NCI-H748 (cell line): ENCODE data around the gene TVP23C.

Experiments
- DNase-seq: peaks from one replicate; lab custom pipeline; 2025; ENCODE audit not compliant: unreplicated experiment; lab: John Stamatoyannopoulos, UW

The TVP23C gene

GRCh38 chr17:15466131-15466530 is 97.2 kb downstream of the TVP23C start:
- DNase-seq: no peak

- no peak for DNase-seq
These were observed 98.1 kb downstream of the TVP23C start for GRCh38 chr17:15465045-15465701.

- no peak for DNase-seq
These were observed 98.9 kb downstream of the TVP23C start for GRCh38 chr17:15464231-15464985.

- no peak for DNase-seq
These were observed 100.1 kb downstream of the TVP23C start for GRCh38 chr17:15462976-15463772.

GRCh38 chr17:15457723-15458094 is 105.6 kb downstream of the TVP23C start:
- DNase-seq: no peak

GRCh38 chr17:15456972-15457722 is 106.1 kb downstream of the TVP23C start:
- no peak for DNase-seq

GRCh38 chr17:15456496-15456895 is 106.8 kb downstream of the TVP23C start:
- DNase-seq: no peak

- DNase-seq: no peak
These were observed 108.9 kb downstream of the TVP23C start for GRCh38 chr17:15454346-15454745.

- no peak for DNase-seq
These were observed 109.5 kb downstream of the TVP23C start for GRCh38 chr17:15453782-15454181.

GRCh38 chr17:15453246-15453645 is 110.0 kb downstream of the TVP23C start:
- no peak for DNase-seq

GRCh38 chr17:15452746-15453145 is 110.5 kb downstream of the TVP23C start:
- DNase-seq: no peak
